T-helper 1 cell treated with Interleukin-12 subunit alpha and Interleukin-12 subunit beta and Interleukin-4 antibody, amounts not matched to agents 30 μg/mL and 1 μg/mL, for 36 hours (primary cell): ENCODE data around the gene CAVIN1.
"Not testable (repeated sequence)": the region's sequence is repeated elsewhere in the genome, so short reads cannot be mapped to it uniquely, and the experiment has no call there.

Experiments used
- H3K27ac Mint-ChIP-seq: one replicate; pipeline ENCODE4 v1.8.0; 2021; ENCODE audit warnings: mild to moderate bottlenecking, mixed read lengths
- H3K27me3 Mint-ChIP-seq: one replicate; pipeline ENCODE4 v1.8.0; 2021; ENCODE audit warnings: low read depth, mixed read lengths
- H3K36me3 Mint-ChIP-seq: one replicate; pipeline ENCODE4 v1.8.0; 2021; ENCODE audit warnings: low read depth, mixed read lengths
- H3K4me1 Mint-ChIP-seq: one replicate; pipeline ENCODE4 v1.8.0; 2021; ENCODE audit warnings: low read depth, mixed read lengths
- H3K4me3 Mint-ChIP-seq: one replicate; pipeline ENCODE4 v1.8.0; 2021; ENCODE audit warnings: mild to moderate bottlenecking, moderate library complexity, mixed read lengths
- H3K9me3 Mint-ChIP-seq: one replicate; pipeline ENCODE4 v1.8.0; 2021; ENCODE audit warnings: mixed read lengths

Gene CAVIN1

DNA sequence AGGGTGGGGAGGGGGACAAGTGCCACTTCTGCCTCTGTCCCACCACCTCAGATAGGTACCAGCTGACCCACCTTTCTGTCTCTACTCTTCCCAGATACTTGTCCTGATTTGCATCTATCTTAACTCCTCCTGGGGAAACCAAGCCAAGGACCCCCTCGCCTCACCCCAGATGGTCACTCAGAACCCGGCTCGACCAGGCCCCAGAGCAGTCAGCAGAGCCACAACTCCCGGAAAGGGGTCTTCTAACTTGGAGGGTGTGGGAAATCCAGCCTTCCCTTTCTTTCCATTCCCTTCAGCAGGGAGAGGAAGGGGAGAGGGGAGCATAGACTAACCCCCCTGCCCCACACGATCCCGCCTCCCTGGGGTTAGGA, 1.9 kb downstream of the CAVIN1 start:
- Mint-ChIP-seq H3K4me3 (peak overlapping the region; percentile 66), H3K9me3 (no peaks in the 10 kb centered on the region), H3K36me3 (peaks cover 2% of the 10 kb centered on the region), H3K27me3 (peaks cover 57% of the 10 kb centered on the region), H3K27ac (no peak overlapping the region), H3K4me1 (peaks cover 19% of the 10 kb centered on the region)

GRCh38 chr17:42417981-42418380, 5.1 kb downstream of the CAVIN1 start:
- H3K36me3 Mint-ChIP-seq, H3K9me3 Mint-ChIP-seq, H3K4me3 Mint-ChIP-seq, H3K27ac Mint-ChIP-seq: not testable (repeated sequence)
- peaks cover 27% of the 10 kb centered on the region for H3K4me1 Mint-ChIP-seq
- peaks cover 37% of the 10 kb centered on the region for H3K27me3 Mint-ChIP-seq

DNA sequence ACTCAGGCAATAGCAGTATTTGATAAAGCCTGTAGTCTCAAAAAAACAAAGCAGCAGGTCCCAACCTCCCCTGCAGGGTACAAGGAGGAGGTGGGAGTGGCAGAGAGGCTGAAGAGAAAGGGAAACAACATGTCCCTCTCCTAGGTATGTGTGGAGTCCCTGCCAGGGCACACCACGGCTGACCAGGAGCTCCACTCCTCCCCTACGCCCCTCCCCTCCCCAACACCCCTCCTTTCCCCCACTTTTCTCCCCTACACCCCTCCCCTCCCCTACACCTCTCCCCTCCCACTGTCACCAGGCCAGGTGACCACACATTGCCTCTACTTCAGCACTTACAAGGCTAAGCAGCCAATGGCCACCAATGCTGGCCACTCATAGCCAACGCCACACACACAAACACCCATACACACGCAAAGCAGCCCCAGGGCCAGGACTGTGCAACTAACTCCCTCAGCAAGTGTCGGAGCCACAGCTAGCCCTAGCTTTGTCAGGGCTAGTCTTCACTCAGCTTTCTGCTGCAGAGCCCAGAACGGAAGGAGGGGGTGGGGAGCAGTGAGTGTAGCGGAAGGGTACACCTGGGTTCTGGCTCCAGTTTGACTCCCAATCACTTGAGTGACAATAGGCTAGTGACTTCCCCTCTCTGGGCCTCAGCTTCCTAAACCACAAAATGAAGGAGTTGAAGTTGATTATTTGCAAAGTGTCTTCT, 8.2 kb downstream of the CAVIN1 start:
- Mint-ChIP-seq H3K36me3 (no peaks in the 10 kb centered on the region), H3K27ac (peak overlapping the region; percentile 74), H3K4me1 (peaks cover 13% of the 10 kb centered on the region), H3K9me3 (no peaks in the 10 kb centered on the region), H3K4me3 (peak overlapping the region; percentile 69), H3K27me3 (peaks cover 9% of the 10 kb centered on the region)

DNA sequence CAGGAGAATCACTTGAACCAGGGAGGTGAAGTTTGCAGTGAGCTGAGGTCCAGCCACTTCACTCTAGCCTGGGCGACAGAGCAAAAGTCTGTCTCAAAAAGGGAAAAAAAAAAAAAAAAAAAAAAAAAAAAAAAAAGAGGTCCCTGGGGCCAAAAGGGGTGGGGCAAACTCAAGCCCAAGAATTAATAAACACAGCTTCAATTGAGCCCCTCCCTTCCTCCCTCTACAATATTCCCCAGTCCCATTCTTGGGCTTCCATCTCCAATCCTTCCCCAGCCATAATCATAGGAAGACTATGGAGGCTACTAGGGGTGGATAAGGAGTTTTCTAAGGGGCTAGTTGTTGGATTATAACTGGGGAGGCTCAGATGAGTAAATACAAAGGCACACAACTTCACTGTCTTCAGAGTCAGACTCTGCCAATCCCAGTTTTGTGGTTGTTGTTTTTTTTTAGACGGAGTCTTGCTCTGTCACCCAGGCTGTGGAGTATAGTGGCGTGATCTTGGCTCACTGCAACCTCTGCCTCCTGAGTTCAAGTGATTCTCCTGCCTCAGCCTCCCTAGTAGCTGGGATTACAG, 9.5 kb downstream of the CAVIN1 start:
- Mint-ChIP-seq H3K9me3 (no peaks in the 10 kb centered on the region), H3K4me1 (peaks cover 10% of the 10 kb centered on the region), H3K36me3 (no peaks in the 10 kb centered on the region), H3K4me3 (no peak overlapping the region), H3K27ac (no peak overlapping the region), H3K27me3 (peaks cover 4% of the 10 kb centered on the region)

- Mint-ChIP-seq H3K27me3 (peaks cover 7% of the 10 kb centered on the region), H3K36me3 (no peaks in the 10 kb centered on the region), H3K4me1 (peaks cover 14% of the 10 kb centered on the region), H3K4me3 (no peak overlapping the region), H3K27ac (no peak overlapping the region), H3K9me3 (no peaks in the 10 kb centered on the region)
Measured at GRCh38 chr17:42411905-42412679, 11.0 kb downstream of the CAVIN1 start.

DNA sequence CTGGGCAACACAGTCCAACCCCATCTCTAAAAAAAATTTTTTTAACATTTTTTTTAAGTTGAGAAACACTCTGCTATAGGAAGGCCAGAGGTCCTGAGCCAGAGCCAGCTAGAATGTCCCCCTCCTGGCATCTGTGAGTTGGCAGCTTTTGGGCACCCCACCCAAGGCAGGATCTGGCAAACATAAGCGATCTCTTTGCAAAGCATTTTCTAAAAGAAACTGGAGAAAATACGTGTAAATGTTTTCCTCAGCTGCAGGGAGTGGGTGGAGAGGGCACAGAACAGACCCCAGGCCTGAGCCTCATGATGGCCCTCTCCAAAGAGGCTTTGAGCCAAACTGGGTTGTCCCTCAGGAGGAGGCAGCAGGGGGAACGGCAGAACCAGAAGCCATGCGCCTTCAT, 11.7 kb downstream of the CAVIN1 start:
- Mint-ChIP-seq H3K4me3 (no peak overlapping the region), H3K9me3 (no peaks in the 10 kb centered on the region), H3K27me3 (peaks cover 6% of the 10 kb centered on the region), H3K4me1 (peaks cover 14% of the 10 kb centered on the region), H3K27ac (no peak overlapping the region), H3K36me3 (no peaks in the 10 kb centered on the region)

GRCh38 chr17:42410319-42410685, 12.8 kb downstream of the CAVIN1 start:
- Mint-ChIP-seq H3K9me3 (no peaks in the 10 kb centered on the region), H3K36me3 (no peaks in the 10 kb centered on the region), H3K4me3 (no peak overlapping the region), H3K27me3 (peaks cover 3% of the 10 kb centered on the region), H3K4me1 (peaks cover 15% of the 10 kb centered on the region), H3K27ac (no peak overlapping the region)

- H3K36me3 Mint-ChIP-seq = no peaks in the 10 kb centered on the region
- H3K27me3 Mint-ChIP-seq = peaks cover 3% of the 10 kb centered on the region
- no peak overlapping the region for H3K27ac Mint-ChIP-seq
- no peak overlapping the region for H3K4me3 Mint-ChIP-seq
- H3K9me3 Mint-ChIP-seq = no peaks in the 10 kb centered on the region
- H3K4me1 Mint-ChIP-seq = peaks cover 9% of the 10 kb centered on the region
Measured at GRCh38 chr17:42409523-42410318, 13.3 kb downstream of the CAVIN1 start.

DNA sequence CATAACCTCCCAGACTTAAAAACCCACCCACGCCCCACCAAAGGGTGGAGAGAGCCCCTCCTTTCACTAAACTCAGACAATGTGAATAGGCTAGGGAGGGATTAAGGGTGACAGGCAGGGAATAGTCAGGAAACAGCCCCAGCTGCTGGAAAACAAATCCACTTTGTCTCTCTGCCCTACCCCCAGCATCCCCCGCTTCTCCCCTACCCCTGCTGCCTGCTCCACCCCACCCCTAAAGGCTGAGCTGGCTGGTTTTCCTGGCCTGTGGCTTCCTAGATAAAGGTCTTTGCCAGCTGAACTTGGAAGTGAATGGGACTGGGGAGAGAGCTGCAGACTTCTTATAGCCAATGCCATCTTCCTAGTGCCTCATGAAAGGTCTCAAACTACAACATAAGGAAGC, 15.0 kb downstream of the CAVIN1 start:
- no peaks in the 10 kb centered on the region for H3K36me3 Mint-ChIP-seq
- H3K27me3 Mint-ChIP-seq = peaks cover 3% of the 10 kb centered on the region
- no peak overlapping the region for H3K27ac Mint-ChIP-seq
- H3K4me3 Mint-ChIP-seq = no peak overlapping the region
- H3K9me3 Mint-ChIP-seq = no peaks in the 10 kb centered on the region
- H3K4me1 Mint-ChIP-seq = peaks cover 10% of the 10 kb centered on the region

DNA sequence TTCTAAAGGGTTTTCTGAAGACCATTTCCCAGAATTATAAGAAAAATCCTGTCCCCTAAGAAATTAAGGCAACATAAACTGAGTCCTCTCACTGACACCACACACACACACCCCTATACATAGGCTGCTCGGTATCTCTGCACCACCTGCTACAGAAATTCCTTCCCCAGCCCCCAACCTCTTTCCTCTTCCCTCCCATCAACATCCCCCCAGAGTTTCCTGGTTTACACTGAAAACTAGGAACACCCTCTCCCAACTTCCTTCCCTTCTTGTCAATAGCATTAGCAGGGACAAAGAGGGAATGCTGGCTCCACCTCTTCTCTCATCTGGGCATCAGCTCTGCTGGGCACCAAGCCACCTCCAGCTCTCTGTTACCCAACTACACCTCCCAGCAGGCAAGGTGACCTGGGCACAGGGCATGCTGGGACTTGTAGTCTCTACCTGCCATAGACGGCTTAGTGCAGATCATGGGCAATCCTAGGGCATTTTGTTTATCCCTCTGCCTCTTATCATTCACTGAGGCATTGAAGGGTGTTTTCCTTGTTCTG, 15.7 kb downstream of the CAVIN1 start:
- no peak overlapping the region for H3K4me3 Mint-ChIP-seq
- no peaks in the 10 kb centered on the region for H3K9me3 Mint-ChIP-seq
- no peak overlapping the region for H3K27ac Mint-ChIP-seq
- H3K27me3 Mint-ChIP-seq = peaks cover 3% of the 10 kb centered on the region
- peaks cover 12% of the 10 kb centered on the region for H3K4me1 Mint-ChIP-seq
- H3K36me3 Mint-ChIP-seq = no peaks in the 10 kb centered on the region

DNA sequence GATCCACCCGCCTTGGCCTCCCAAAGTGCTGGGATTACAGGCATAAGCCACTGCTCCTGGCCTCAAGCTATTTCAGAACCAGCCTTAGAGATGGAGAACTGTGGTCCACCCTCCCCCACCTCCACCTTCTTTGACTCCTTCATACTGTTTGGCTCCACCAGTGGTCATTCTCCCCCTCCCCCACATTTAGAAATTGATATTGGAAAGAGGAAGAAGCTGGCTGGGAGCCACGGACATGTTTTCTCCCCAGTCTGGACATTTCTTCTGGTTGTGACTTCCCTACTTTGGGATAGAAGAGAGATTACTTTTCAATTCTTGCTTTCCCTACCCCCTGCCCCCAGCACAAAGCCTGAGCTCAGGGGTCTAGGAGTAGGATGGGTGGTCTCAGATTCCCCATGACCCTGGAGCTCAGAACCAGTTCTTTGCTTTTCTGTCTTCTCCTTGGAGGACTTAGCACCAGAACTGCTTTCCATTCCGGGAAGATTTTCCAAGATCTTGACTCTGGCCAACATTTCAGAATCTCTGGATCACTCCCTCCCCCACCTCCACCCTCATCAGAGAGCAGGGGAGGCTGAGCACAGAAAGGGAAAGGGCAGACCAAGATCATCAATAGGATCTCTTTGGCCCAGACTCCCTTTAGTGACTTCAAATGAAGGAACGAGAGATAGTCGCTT, 16.3 kb downstream of the CAVIN1 start:
- Mint-ChIP-seq H3K36me3 (no peaks in the 10 kb centered on the region), H3K9me3 (no peaks in the 10 kb centered on the region), H3K4me3 (no peak overlapping the region), H3K27me3 (peaks cover 3% of the 10 kb centered on the region), H3K27ac (no peak overlapping the region), H3K4me1 (peaks cover 15% of the 10 kb centered on the region)

DNA sequence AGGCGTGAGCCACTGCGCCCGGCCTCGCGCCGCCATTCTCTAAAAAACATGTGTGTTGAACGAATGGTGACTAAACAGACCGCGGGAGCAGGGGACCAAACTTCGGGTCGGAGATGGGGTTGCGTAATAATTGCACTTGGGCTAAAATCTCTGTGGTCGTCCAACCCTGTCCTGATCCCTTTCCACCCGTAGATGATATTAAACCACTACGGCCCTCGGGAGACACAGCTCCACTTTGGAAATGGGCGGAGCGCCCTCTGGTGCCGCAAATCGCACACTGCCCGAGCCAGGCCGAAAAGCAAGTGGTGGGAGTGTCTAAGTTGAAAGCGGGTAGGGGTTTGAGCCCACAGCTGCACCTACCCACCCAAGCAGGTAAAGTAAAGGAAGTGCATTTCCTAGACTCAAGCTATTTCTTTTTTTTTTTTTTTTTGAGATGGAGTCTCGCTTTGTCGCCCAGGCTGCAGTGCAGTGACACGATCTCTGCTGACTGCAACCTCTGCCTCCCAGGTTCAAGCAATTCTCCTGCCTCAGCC, 17.0 kb downstream of the CAVIN1 start:
- Mint-ChIP-seq H3K4me3 (no peak overlapping the region), H3K27me3 (peaks cover 3% of the 10 kb centered on the region), H3K9me3 (no peaks in the 10 kb centered on the region), H3K36me3 (no peaks in the 10 kb centered on the region), H3K27ac (no peak overlapping the region), H3K4me1 (peaks cover 16% of the 10 kb centered on the region)

- no peak overlapping the region for H3K27ac Mint-ChIP-seq
- H3K4me1 Mint-ChIP-seq = peaks cover 22% of the 10 kb centered on the region
- H3K4me3 Mint-ChIP-seq = no peak overlapping the region
- peaks cover 3% of the 10 kb centered on the region for H3K27me3 Mint-ChIP-seq
- H3K9me3 Mint-ChIP-seq = no peaks in the 10 kb centered on the region
- no peaks in the 10 kb centered on the region for H3K36me3 Mint-ChIP-seq
Measured at GRCh38 chr17:42405076-42405475, 18.0 kb downstream of the CAVIN1 start.
